ENCODE results near the gene SEL1L. TPM values are rescaled to one million over a fixed set of nuclear protein-coding genes. Genes with fewer than 3 reads are reported as not detected.

The SEL1L gene
- total RNA-seq (37.7 and 65.7 TPM in 2 replicates), polyA plus RNA-seq (21.3 and 21.9 TPM in 2 replicates)

GRCh38 chr14:81533536-81534343 is at the start of gene SEL1L:
Gene SEL1L, minus strand, starts transcription at chr14:81533853. Its CDS starts 109 bp downstream, at chr14:81533744.
- H3K27me3 ChIP-seq, result no peaks in the 10 kb centered on the region
- no peak for TF ChIP-seq CTCF (IDR thresholded peaks at IDR 0.05; ENCODE audit: low read depth, low read length)
- H3K9me3 ChIP-seq (ENCODE audit: low read depth), result no peaks in the 10 kb centered on the region
- no peaks in the 10 kb centered on the region for H3K36me3 ChIP-seq
- H3K27ac ChIP-seq, result peak within 1 kb of the TSS; percentile 24
- H3K4me3 ChIP-seq, result peak within 1 kb of the TSS; percentile 78
- peak; percentile 99 to 100 for DNase-seq (ENCODE audit: low read depth in 1 of 2, low spot score in 1 of 2)
- H3K4me1 ChIP-seq (ENCODE audit: low read depth), result peaks cover 9% of the 10 kb centered on the region

GRCh38 chr14:81582420-81582819 is 48.8 kb upstream of the SEL1L start:
- Histone ChIP-seq H3K27me3 (no peaks in the 10 kb centered on the region), H3K4me3 (no peak overlapping the region), H3K27ac (no peak overlapping the region), H3K36me3 (no peaks in the 10 kb centered on the region), H3K9me3 (ENCODE audit: low read depth) (no peaks in the 10 kb centered on the region), H3K4me1 (ENCODE audit: low read depth) (no peaks in the 10 kb centered on the region)
- TF ChIP-seq CTCF (IDR thresholded peaks at IDR 0.05; ENCODE audit: low read depth, low read length), result no peak
- no peak for DNase-seq (ENCODE audit: low read depth in 1 of 2, low spot score in 1 of 2)

- Histone ChIP-seq H3K27me3 (no peaks in the 10 kb centered on the region), H3K9me3 (ENCODE audit: low read depth) (no peaks in the 10 kb centered on the region), H3K36me3 (no peaks in the 10 kb centered on the region), H3K4me3 (no peak overlapping the region), H3K27ac (no peak overlapping the region), H3K4me1 (ENCODE audit: low read depth) (no peaks in the 10 kb centered on the region)
- no peak for DNase-seq (ENCODE audit: low read depth in 1 of 2, low spot score in 1 of 2)
- no peak for TF ChIP-seq CTCF (IDR thresholded peaks at IDR 0.05; ENCODE audit: low read depth, low read length)
Observed at GRCh38 chr14:81579115-81579514, 45.5 kb upstream of the SEL1L start.

- H3K27ac ChIP-seq, result no peak overlapping the region
- H3K27me3 ChIP-seq, result no peaks in the 10 kb centered on the region
- no peaks in the 10 kb centered on the region for H3K36me3 ChIP-seq
- H3K4me1 ChIP-seq (ENCODE audit: low read depth), result no peaks in the 10 kb centered on the region
- DNase-seq (ENCODE audit: low read depth in 1 of 2, low spot score in 1 of 2), result no peak
- no peak for TF ChIP-seq CTCF (IDR thresholded peaks at IDR 0.05; ENCODE audit: low read depth, low read length)
- no peak overlapping the region for H3K4me3 ChIP-seq
- no peaks in the 10 kb centered on the region for H3K9me3 ChIP-seq (ENCODE audit: low read depth)
Observed at GRCh38 chr14:81571437-81571836, 37.8 kb upstream of the SEL1L start.

- no peak overlapping the region for H3K27ac ChIP-seq
- H3K4me1 ChIP-seq (ENCODE audit: low read depth), result no peaks in the 10 kb centered on the region
- no peak for TF ChIP-seq CTCF (IDR thresholded peaks at IDR 0.05; ENCODE audit: low read depth, low read length)
- DNase-seq (ENCODE audit: low read depth in 1 of 2, low spot score in 1 of 2), result no peak
- no peak overlapping the region for H3K4me3 ChIP-seq
- no peaks in the 10 kb centered on the region for H3K36me3 ChIP-seq
- H3K27me3 ChIP-seq, result no peaks in the 10 kb centered on the region
- no peaks in the 10 kb centered on the region for H3K9me3 ChIP-seq (ENCODE audit: low read depth)
Observed at GRCh38 chr14:81567302-81567701, 33.6 kb upstream of the SEL1L start.
